GM12872 (cell line): ENCODE data around the gene DOC2A.
A peak's percentile ranks its signal among the peaks of the same experiment; 100 is the strongest.

Source experiments
- CTCF ChIP-seq: IDR thresholded peaks from 3 replicates; pipeline ENCODE4 v1.5.1; 2011; ENCODE audit warnings: low read depth, mild to moderate bottlenecking, low read length, moderate library complexity; ENCODE audit not compliant: insufficient read depth

The DOC2A gene

GRCh38 chr16:29999605-30000004 lies 11.2 kb downstream of the DOC2A start:
- TF ChIP-seq CTCF, result no peak

- TF ChIP-seq CTCF, result 0 out of 3 replicates have a peak, but pooled peaks have one; percentile 14
Measured at GRCh38 chr16:29996766-29997250, 14.0 kb downstream of the DOC2A start.

- no peak for TF ChIP-seq CTCF
Measured at GRCh38 chr16:29995911-29996765, 14.7 kb downstream of the DOC2A start, which contains the start of gene INO80E. TSS of gene INO80E (plus strand) at chr16:29996241. CDS start at chr16:29996311, 70 bp downstream.

GRCh38 chr16:29995324-29995910 lies 15.4 kb downstream of the DOC2A start, which contains the start of gene HIRIP3:
TSS of gene HIRIP3 (minus strand) at chr16:29995617. CDS start at chr16:29995605, 12 bp downstream.
- TF ChIP-seq CTCF, result no peak

- TF ChIP-seq CTCF, result no peak
Measured at GRCh38 chr16:29994600-29995323, 16.1 kb downstream of the DOC2A start.

GRCh38 chr16:29993903-29994599 lies 16.8 kb downstream of the DOC2A start:
- no peak for TF ChIP-seq CTCF
